K562 (cell line): Measurements from ENCODE around the gene KLHL24.

ENCODE experiments used
- CHD2 ChIP-seq: IDR thresholded peaks from 2 replicates; pipeline ENCODE4 v1.6.1; 2011; ENCODE audit warnings: low read depth, low read length
- GABPB2 ChIP-seq: fragments of 250-450 bp; sonication (Bioruptor Pico); conservative IDR thresholded peaks from 2 replicates; pipeline ENCODE4 v1.5.1; 2021; ENCODE audit warnings: mild to moderate bottlenecking
- HDAC3 ChIP-seq: fragments of 450-650 bp; IDR thresholded peaks from 2 replicates; pipeline ENCODE4 v1.6.1; 2018; ENCODE audit warnings: borderline replicate concordance, mild to moderate bottlenecking, moderate library complexity; ENCODE audit not compliant: partially characterized antibody
- HIVEP1 ChIP-seq: fragments of 250-450 bp; sonication (Bioruptor Pico); IDR thresholded peaks from 2 replicates; pipeline ENCODE4 v1.4.0; 2020; ENCODE audit warnings: mild to moderate bottlenecking
- KLF6 ChIP-seq: fragments of 250-450 bp; sonication (Bioruptor Pico); IDR thresholded peaks from 2 replicates; pipeline ENCODE4 v1.4.0; 2020; ENCODE audit warnings: mild to moderate bottlenecking, moderate library complexity, borderline replicate concordance
- POLR2A ChIP-seq: fragments of 450-650 bp; conservative IDR thresholded peaks from 2 replicates; pipeline ENCODE4 v1.6.1; 2016
- RAD21 ChIP-seq, 2 experiments: fragments of 250-450 bp in 1 of 2; fragments of 450-650 bp in 1 of 2; sonication (Bioruptor Pico) in 1 of 2; formaldehyde crosslinking in 1 of 2; IDR thresholded peaks in 1 of 2; conservative IDR thresholded peaks in 1 of 2; 2 replicates each; pipeline versions ENCODE4 v1.4.0 to v1.8.0; 2020 to 2022; ENCODE audit warnings: mild to moderate bottlenecking in 2 of 2, moderate library complexity in 1 of 2
- SRSF1 ChIP-seq: fragments of 200-400 bp; formaldehyde crosslinking; IDR thresholded peaks from 2 replicates; pipeline ENCODE4 v1.6.1; 2017; ENCODE audit warnings: mild to moderate bottlenecking, low read depth, low read length, moderate library complexity
- TF ChIP-seq, protein P1 (sequence below), 3 experiments: IDR thresholded peaks in 2 of 3; conservative IDR thresholded peaks in 1 of 3; 2 replicates each; pipeline ENCODE4 v1.5.1; 2011 to 2012; ENCODE audit warnings: low read length in 3 of 3, mild to moderate bottlenecking in 3 of 3, control low read depth in 2 of 3, improper control_type of control experiment in 1 of 3, inconsistent platforms in 1 of 3, low read depth in 1 of 3, mixed read lengths in 1 of 3, moderate library complexity in 1 of 3; ENCODE audit not compliant: insufficient read depth in 2 of 3
- TF ChIP-seq, protein P2 (sequence below), 2 experiments: IDR thresholded peaks; 2 replicates each; pipeline ENCODE4 v1.6.1; 2012; ENCODE audit warnings: improper control_type of control experiment in 2 of 2, low read depth in 2 of 2, low read length in 2 of 2, borderline replicate concordance in 1 of 2

DNA sequence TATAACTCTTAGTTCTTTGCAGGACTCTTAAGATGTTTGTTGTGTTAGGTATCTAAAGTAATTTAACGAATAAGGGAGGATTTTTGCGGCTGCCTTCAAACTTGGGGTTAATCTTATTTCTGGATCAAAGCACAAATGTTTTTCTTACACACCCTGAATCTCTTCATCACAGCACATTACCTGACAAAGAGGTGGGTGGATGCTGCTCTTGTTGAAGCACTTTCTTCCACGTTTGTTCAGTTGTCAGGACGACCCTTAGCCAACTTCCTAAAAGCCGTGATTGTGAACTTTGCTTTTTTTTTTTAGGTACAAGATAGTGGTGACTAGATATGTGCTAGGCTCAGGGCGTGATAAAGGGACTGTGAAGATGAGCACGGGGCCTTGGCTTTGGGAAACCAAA lies 98.1 kb downstream of the KLHL24 start:
- TF ChIP-seq KLF6 (CRISPR knock-in tag) (no peak), POLR2A (no peak), HDAC3 (no peak), GABPB2 (no peak), RAD21 (CRISPR knock-in tag; conservative IDR thresholded peaks at IDR 0.05 in 1 of 2, IDR thresholded peaks at IDR 0.05 in 1 of 2) (no peak), CHD2 (no peak), SRSF1 (no peak), HIVEP1 (CRISPR knock-in tag) (no peak)
- TF ChIP-seq, protein P1, sequence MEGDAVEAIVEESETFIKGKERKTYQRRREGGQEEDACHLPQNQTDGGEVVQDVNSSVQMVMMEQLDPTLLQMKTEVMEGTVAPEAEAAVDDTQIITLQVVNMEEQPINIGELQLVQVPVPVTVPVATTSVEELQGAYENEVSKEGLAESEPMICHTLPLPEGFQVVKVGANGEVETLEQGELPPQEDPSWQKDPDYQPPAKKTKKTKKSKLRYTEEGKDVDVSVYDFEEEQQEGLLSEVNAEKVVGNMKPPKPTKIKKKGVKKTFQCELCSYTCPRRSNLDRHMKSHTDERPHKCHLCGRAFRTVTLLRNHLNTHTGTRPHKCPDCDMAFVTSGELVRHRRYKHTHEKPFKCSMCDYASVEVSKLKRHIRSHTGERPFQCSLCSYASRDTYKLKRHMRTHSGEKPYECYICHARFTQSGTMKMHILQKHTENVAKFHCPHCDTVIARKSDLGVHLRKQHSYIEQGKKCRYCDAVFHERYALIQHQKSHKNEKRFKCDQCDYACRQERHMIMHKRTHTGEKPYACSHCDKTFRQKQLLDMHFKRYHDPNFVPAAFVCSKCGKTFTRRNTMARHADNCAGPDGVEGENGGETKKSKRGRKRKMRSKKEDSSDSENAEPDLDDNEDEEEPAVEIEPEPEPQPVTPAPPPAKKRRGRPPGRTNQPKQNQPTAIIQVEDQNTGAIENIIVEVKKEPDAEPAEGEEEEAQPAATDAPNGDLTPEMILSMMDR (IDR thresholded peaks at IDR 0.05 in 2 of 3, conservative IDR thresholded peaks at IDR 0.05 in 1 of 3; ENCODE audit: insufficient read depth in 2 of 3, low read depth in 1 of 3, low read length in 3 of 3): no peak
- TF ChIP-seq, protein P2, sequence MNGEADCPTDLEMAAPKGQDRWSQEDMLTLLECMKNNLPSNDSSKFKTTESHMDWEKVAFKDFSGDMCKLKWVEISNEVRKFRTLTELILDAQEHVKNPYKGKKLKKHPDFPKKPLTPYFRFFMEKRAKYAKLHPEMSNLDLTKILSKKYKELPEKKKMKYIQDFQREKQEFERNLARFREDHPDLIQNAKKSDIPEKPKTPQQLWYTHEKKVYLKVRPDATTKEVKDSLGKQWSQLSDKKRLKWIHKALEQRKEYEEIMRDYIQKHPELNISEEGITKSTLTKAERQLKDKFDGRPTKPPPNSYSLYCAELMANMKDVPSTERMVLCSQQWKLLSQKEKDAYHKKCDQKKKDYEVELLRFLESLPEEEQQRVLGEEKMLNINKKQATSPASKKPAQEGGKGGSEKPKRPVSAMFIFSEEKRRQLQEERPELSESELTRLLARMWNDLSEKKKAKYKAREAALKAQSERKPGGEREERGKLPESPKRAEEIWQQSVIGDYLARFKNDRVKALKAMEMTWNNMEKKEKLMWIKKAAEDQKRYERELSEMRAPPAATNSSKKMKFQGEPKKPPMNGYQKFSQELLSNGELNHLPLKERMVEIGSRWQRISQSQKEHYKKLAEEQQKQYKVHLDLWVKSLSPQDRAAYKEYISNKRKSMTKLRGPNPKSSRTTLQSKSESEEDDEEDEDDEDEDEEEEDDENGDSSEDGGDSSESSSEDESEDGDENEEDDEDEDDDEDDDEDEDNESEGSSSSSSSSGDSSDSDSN (IDR thresholded peaks at IDR 0.05; ENCODE audit: borderline replicate concordance in 1 of 2, low read depth in 2 of 2, low read length in 2 of 2): no peak
